Upper lobe of left lung (tissue), 6 donors: ENCODE data around the gene HDAC1. TPM values are rescaled to one million over a fixed set of nuclear protein-coding genes. Genes with fewer than 3 reads are reported as not detected.
"Not testable (repeated sequence)": the region's sequence is repeated elsewhere in the genome, so short reads cannot be mapped to it uniquely, and the experiment has no call there.

ENCODE experiments used
- ATAC-seq, 2 donors: fragments of 200-7000 bp; cut with Tn5 transposase; one replicate each; pipeline ENCODE4 v1.9.1; 2022; ENCODE audit warnings: mild to moderate bottlenecking in 2 of 2, moderate library complexity in 2 of 2; ENCODE audit not compliant: low FRiP score in 2 of 2
- DNase-seq, 2 donors: peaks; one replicate each; pipeline ENCODE4 v3.0.0-alpha.2; 2019 to 2020
- H3K27ac ChIP-seq, 4 donors: fragments of 200-600 bp; sonication (generic); one replicate each; pipeline ENCODE4 v1.5.1; 2016 to 2019
- H3K27me3 ChIP-seq, 4 donors: fragments of 200-600 bp; sonication (generic); one replicate each; pipeline ENCODE4 v1.5.1; 2017 to 2019
- H3K36me3 ChIP-seq, 4 donors: fragments of 200-600 bp; sonication (generic); one replicate each; pipeline ENCODE4 v1.5.1; 2016 to 2019
- H3K4me1 ChIP-seq, 4 donors: fragments of 200-600 bp; sonication (generic); one replicate each; pipeline ENCODE4 v1.5.1; 2018 to 2019
- H3K4me3 ChIP-seq, 4 donors: fragments of 200-600 bp; sonication (generic); one replicate each; pipeline ENCODE4 v1.5.1; 2017 to 2019; ENCODE audit warnings: mild to moderate bottlenecking in 2 of 4, moderate library complexity in 1 of 4
- H3K9me3 ChIP-seq, 4 donors: fragments of 200-600 bp; sonication (generic); one replicate each; pipeline ENCODE4 v1.5.1; 2018 to 2019
- CTCF ChIP-seq, 6 experiments: fragments of 450-650 bp in 4 of 6; fragments of 200-600 bp in 2 of 6; sonication (generic) in 2 of 6; IDR thresholded peaks; one replicate each; pipeline ENCODE4 v1.5.1; 2016 to 2019; ENCODE audit warnings: antibody characterized with exemption in 6 of 6
- EP300 ChIP-seq, 4 donors: sonication (generic); formaldehyde crosslinking; IDR thresholded peaks; one replicate each; pipeline ENCODE4 v1.5.1; 2017; ENCODE audit warnings: antibody characterized with exemption in 4 of 4, control low read depth in 2 of 4
- POLR2A ChIP-seq, 4 donors: fragments of 450-650 bp; IDR thresholded peaks; one replicate each; pipeline ENCODE4 v1.5.1; 2016 to 2017; ENCODE audit warnings: antibody characterized with exemption in 4 of 4, mild to moderate bottlenecking in 2 of 4
- POLR2AphosphoS5 ChIP-seq, 2 donors: sonication (generic); formaldehyde crosslinking; IDR thresholded peaks; one replicate each; pipeline ENCODE4 v1.5.1; 2017; ENCODE audit warnings: antibody characterized with exemption in 2 of 2
- WGBS, 2 donors: methylation state at CpG; one replicate each; pipeline ENCODE4 v1.1.5; 2017 to 2018; 5-methylcytosine and 5-hydroxymethylcytosine counted together
- total RNA-seq, 6 donors: library from RNA; depleted of rRNA in 4 of 6; stranded (reverse); fragments of >200 nt in 4 of 6; gene quantifications; one replicate each; pipeline versions ENCODE4 v1.1.0 to v1.2.1, GENCODE V29; 2016 to 2021
- donor health status: DM: no; HTN: no; CAD: no; lungs with moderate emphysema.
- donor health status: DM: no; HTN: yes; CAD: no; lungs with severe emphysema.

The HDAC1 gene
- total RNA-seq, 6 donors from 2014 or later = 36.8 to 78.0 (median 48.8) TPM

- ATAC-seq = no peak
Measured at GRCh38 chr1:32273391-32274208, 18.3 kb upstream of the HDAC1 start.

GRCh38 chr1:32274646-32275340 lies 17.1 kb upstream of the HDAC1 start:
- Histone ChIP-seq H3K4me1 (peaks cover 0 to 6% (median 3%) of the 10 kb centered on the region in 4 donors), H3K9me3 (no peaks in the 10 kb centered on the region), H3K27ac (no peak overlapping the region), H3K36me3 (no peaks in the 10 kb centered on the region), H3K27me3 (peaks cover 0 to 14% (median 0%) of the 10 kb centered on the region in 4 donors), H3K4me3 (no peak overlapping the region)
- peak in 1 of 2 donors; percentile 63 for DNase-seq
- TF ChIP-seq POLR2A (IDR thresholded peaks at IDR 0.05) (no peak), POLR2AphosphoS5 (IDR thresholded peaks at IDR 0.05) (no peak), CTCF (IDR thresholded peaks at IDR 0.05) (no peak), EP300 (IDR thresholded peaks at IDR 0.05) (no peak)
- peak in 1 of 2 donors; percentile 34 for ATAC-seq
- 89 to 90% methylated on average over 18 to 22 of the region's 31 CpGs for WGBS, 2 donors

More at GRCh38 chr1:32273391-32274208, 18.3 kb upstream of the HDAC1 start:
- Histone ChIP-seq H3K4me1 (peaks cover 0 to 6% (median 3%) of the 10 kb centered on the region in 4 donors), H3K27ac (no peak overlapping the region), H3K9me3 (no peaks in the 10 kb centered on the region), H3K36me3 (no peaks in the 10 kb centered on the region), H3K4me3 (no peak overlapping the region), H3K27me3 (peaks cover 0 to 14% (median 0%) of the 10 kb centered on the region in 4 donors)
- peak in 1 of 2 donors; percentile 29 for DNase-seq
- 44% methylated on average over 9 to 10 of the region's 10 CpGs for WGBS, 2 donors
- TF ChIP-seq EP300 (IDR thresholded peaks at IDR 0.05) (no peak), POLR2AphosphoS5 (IDR thresholded peaks at IDR 0.05) (no peak), CTCF (IDR thresholded peaks at IDR 0.05) (no peak), POLR2A (IDR thresholded peaks at IDR 0.05) (no peak)

GRCh38 chr1:32275424-32275823 lies 16.5 kb upstream of the HDAC1 start:
- H3K9me3 ChIP-seq = no peaks in the 10 kb centered on the region
- TF ChIP-seq EP300 (IDR thresholded peaks at IDR 0.05) (no peak), POLR2AphosphoS5 (IDR thresholded peaks at IDR 0.05) (no peak), POLR2A (IDR thresholded peaks at IDR 0.05) (no peak), CTCF (IDR thresholded peaks at IDR 0.05) (no peak)
- H3K36me3 ChIP-seq = no peaks in the 10 kb centered on the region
- peak; percentile 35 to 80 for DNase-seq
- peaks cover 0 to 6% (median 3%) of the 10 kb centered on the region in 4 donors for H3K4me1 ChIP-seq
- 39 to 70% methylated on average over 15 to 26 of the region's 41 CpGs for WGBS, 2 donors
- H3K27ac ChIP-seq = no peak overlapping the region
- ATAC-seq = no peak
- H3K27me3 ChIP-seq = peaks cover 0 to 14% (median 0%) of the 10 kb centered on the region in 4 donors
- peak overlapping the region in 1 of 4 donors; percentile 6 for H3K4me3 ChIP-seq

- ATAC-seq (no peak), DNase-seq (peak in 1 of 2 donors; percentile 56)
- whole genome bisulfite sequencing, 2 donors = 75 to 81% methylated on average over 27 to 30 of the region's 30 CpGs
- H3K27me3 ChIP-seq = peaks cover 0 to 14% (median 0%) of the 10 kb centered on the region in 4 donors
- peaks cover 0 to 6% (median 3%) of the 10 kb centered on the region in 4 donors for H3K4me1 ChIP-seq
- no peak overlapping the region for H3K4me3 ChIP-seq
- no peak overlapping the region for H3K27ac ChIP-seq
- TF ChIP-seq CTCF (IDR thresholded peaks at IDR 0.05) (no peak), POLR2A (IDR thresholded peaks at IDR 0.05) (no peak), POLR2AphosphoS5 (IDR thresholded peaks at IDR 0.05) (no peak), EP300 (IDR thresholded peaks at IDR 0.05) (no peak)
- no peaks in the 10 kb centered on the region for H3K36me3 ChIP-seq
- H3K9me3 ChIP-seq = no peaks in the 10 kb centered on the region
Measured at GRCh38 chr1:32276032-32276782, 15.7 kb upstream of the HDAC1 start.

GRCh38 chr1:32284777-32285176 lies 7.1 kb upstream of the HDAC1 start:
- H3K4me1 ChIP-seq, H3K36me3 ChIP-seq, H3K4me3 ChIP-seq, DNase-seq, H3K27ac ChIP-seq, H3K9me3 ChIP-seq, H3K27me3 ChIP-seq, ATAC-seq: not testable (repeated sequence)
- 92 to 94% methylated on average over 8 of the region's 8 CpGs for WGBS, 2 donors
